Measurements from ENCODE around the gene DYNC1LI2.

DYNC1LI2 gene

DNA sequence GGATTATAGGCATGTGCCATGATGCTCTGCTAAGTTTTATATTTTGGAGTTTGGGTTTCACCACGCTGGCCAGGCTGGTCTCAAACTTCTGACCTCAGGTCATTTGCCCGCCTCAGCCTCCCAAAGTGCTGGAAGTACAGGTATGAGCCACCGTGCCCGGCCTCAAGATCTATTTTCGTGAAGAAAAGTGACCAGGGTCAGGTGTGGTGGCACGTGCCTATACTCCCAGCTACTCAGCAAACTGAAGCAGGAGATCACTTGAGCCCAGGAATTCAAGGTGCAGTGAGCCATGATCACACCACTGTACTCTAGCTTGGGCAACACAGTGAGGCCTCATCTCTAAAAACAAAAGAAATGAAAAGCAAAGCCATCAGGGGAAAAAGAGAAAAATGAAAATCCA, 73.6 kb downstream of the DYNC1LI2 start:
- TF ChIP-seq EZH2phosphoT487 (IDR thresholded peaks at IDR 0.05; ENCODE audit: borderline replicate concordance), result no peak
- TF ChIP-seq, protein P1, sequence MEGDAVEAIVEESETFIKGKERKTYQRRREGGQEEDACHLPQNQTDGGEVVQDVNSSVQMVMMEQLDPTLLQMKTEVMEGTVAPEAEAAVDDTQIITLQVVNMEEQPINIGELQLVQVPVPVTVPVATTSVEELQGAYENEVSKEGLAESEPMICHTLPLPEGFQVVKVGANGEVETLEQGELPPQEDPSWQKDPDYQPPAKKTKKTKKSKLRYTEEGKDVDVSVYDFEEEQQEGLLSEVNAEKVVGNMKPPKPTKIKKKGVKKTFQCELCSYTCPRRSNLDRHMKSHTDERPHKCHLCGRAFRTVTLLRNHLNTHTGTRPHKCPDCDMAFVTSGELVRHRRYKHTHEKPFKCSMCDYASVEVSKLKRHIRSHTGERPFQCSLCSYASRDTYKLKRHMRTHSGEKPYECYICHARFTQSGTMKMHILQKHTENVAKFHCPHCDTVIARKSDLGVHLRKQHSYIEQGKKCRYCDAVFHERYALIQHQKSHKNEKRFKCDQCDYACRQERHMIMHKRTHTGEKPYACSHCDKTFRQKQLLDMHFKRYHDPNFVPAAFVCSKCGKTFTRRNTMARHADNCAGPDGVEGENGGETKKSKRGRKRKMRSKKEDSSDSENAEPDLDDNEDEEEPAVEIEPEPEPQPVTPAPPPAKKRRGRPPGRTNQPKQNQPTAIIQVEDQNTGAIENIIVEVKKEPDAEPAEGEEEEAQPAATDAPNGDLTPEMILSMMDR (conservative IDR thresholded peaks at IDR 0.05; ENCODE audit: low read length), result no peak
- H3K27me3 ChIP-seq (ENCODE audit: insufficient read depth, low read length, poor library complexity, severe bottlenecking), result no peaks in the 10 kb centered on the region

DNA sequence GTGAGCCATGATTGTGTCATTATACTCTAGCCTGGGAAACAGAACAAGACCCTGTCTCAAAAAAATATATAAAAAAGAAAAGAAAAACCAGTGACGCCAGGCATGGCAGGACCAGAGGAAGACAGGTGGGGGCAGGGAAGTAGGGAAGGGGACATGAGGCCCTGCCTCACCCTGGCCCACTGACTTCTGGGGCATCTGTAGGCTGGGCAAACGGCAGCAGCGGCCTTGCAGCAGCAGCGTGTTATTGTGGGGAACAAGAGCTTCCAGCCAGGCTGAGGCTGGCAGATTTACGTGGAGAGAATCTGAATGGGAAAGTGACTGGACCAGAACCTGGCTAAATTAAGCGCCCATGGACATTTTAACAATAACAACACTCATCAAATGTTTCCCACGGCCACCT, 74.2 kb downstream of the DYNC1LI2 start:
- H3K4me1 ChIP-seq (ENCODE audit: insufficient read depth, low read length, poor library complexity, severe bottlenecking), result no peaks in the 10 kb centered on the region
- H3K9me2 ChIP-seq (replicated peaks; ENCODE audit: low read depth, low read length), result no peaks in the 10 kb centered on the region
- no peak overlapping the region for H3K4me2 ChIP-seq (ENCODE audit: low read depth, low read length, poor library complexity, severe bottlenecking)

More for the DNA sequence above, 73.6 kb downstream of the DYNC1LI2 start:
- Histone ChIP-seq H3F3A (ENCODE audit: low read depth) (no peaks in the 10 kb centered on the region), H2AFZ (ENCODE audit: low read length) (no peak overlapping the region), H3K9me3 (ENCODE audit: insufficient read depth, low read depth, low read length) (no peaks in the 10 kb centered on the region), H3K9me2 (replicated peaks; ENCODE audit: low read depth, low read length) (no peaks in the 10 kb centered on the region), H4K20me1 (ENCODE audit: insufficient read depth, low read length, poor library complexity, severe bottlenecking) (no peaks in the 10 kb centered on the region), H3K9ac (ENCODE audit: low read depth, low read length, poor library complexity, severe bottlenecking) (no peak overlapping the region), H3K79me2 (ENCODE audit: insufficient read depth, low read length) (no peaks in the 10 kb centered on the region), H3K36me3 (ENCODE audit: insufficient read depth, low read length) (no peaks in the 10 kb centered on the region), H3K4me2 (ENCODE audit: low read depth, low read length, poor library complexity, severe bottlenecking) (no peak overlapping the region), H3K4me3 (ENCODE audit: low read length, poor library complexity, severe bottlenecking) (no peak overlapping the region), H3K4me1 (ENCODE audit: insufficient read depth, low read length, poor library complexity, severe bottlenecking) (no peaks in the 10 kb centered on the region)

DNA sequence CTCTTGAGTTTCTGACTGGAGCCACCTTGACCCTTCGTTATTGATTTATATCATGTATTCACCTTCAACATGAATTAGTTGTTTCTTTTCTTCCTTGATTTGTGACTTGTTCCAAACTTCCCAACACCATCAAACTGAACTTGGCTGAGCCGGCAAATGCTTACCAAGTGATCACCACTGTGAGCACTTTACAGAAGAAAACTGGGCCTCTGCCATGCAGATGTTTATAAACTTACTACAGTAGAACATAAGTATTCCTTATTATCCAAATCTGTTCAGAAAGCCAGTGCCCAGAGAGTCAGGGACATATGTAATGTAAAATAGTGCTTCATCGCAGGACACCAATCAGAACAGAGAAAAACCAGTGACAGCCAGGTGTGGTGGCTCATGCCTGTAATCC, 74.8 kb downstream of the DYNC1LI2 start:
- no peaks in the 10 kb centered on the region for H3K4me1 ChIP-seq (ENCODE audit: insufficient read depth, low read length, poor library complexity, severe bottlenecking)
- no peaks in the 10 kb centered on the region for H3K27me3 ChIP-seq (ENCODE audit: insufficient read depth, low read length, poor library complexity, severe bottlenecking)
- H3K9ac ChIP-seq (ENCODE audit: low read depth, low read length, poor library complexity, severe bottlenecking), result no peak overlapping the region
- H3K4me3 ChIP-seq (ENCODE audit: low read length, poor library complexity, severe bottlenecking), result no peak overlapping the region
- H3K36me3 ChIP-seq (ENCODE audit: insufficient read depth, low read length), result no peaks in the 10 kb centered on the region
- H3K9me2 ChIP-seq (replicated peaks; ENCODE audit: low read depth, low read length), result no peaks in the 10 kb centered on the region
- H3K79me2 ChIP-seq (ENCODE audit: insufficient read depth, low read length), result no peaks in the 10 kb centered on the region
- TF ChIP-seq EZH2phosphoT487 (IDR thresholded peaks at IDR 0.05; ENCODE audit: borderline replicate concordance), result no peak
- TF ChIP-seq, protein P1 (conservative IDR thresholded peaks at IDR 0.05; ENCODE audit: low read length), result no peak
- no peaks in the 10 kb centered on the region for H4K20me1 ChIP-seq (ENCODE audit: insufficient read depth, low read length, poor library complexity, severe bottlenecking)
- H3K9me3 ChIP-seq (ENCODE audit: insufficient read depth, low read depth, low read length), result no peaks in the 10 kb centered on the region
- no peak overlapping the region for H3K4me2 ChIP-seq (ENCODE audit: low read depth, low read length, poor library complexity, severe bottlenecking)
- no peak overlapping the region for H2AFZ ChIP-seq (ENCODE audit: low read length)
- H3F3A ChIP-seq (ENCODE audit: low read depth), result no peaks in the 10 kb centered on the region

More for the DNA sequence above, 74.2 kb downstream of the DYNC1LI2 start:
- H2AFZ ChIP-seq (ENCODE audit: low read length), result no peak overlapping the region
- no peaks in the 10 kb centered on the region for H4K20me1 ChIP-seq (ENCODE audit: insufficient read depth, low read length, poor library complexity, severe bottlenecking)
- no peak overlapping the region for H3K9ac ChIP-seq (ENCODE audit: low read depth, low read length, poor library complexity, severe bottlenecking)
- H3K36me3 ChIP-seq (ENCODE audit: insufficient read depth, low read length), result no peaks in the 10 kb centered on the region
- H3K4me3 ChIP-seq (ENCODE audit: low read length, poor library complexity, severe bottlenecking), result no peak overlapping the region
- no peaks in the 10 kb centered on the region for H3K79me2 ChIP-seq (ENCODE audit: insufficient read depth, low read length)
- no peaks in the 10 kb centered on the region for H3K27me3 ChIP-seq (ENCODE audit: insufficient read depth, low read length, poor library complexity, severe bottlenecking)
- no peaks in the 10 kb centered on the region for H3K9me3 ChIP-seq (ENCODE audit: insufficient read depth, low read depth, low read length)
- TF ChIP-seq EZH2phosphoT487 (IDR thresholded peaks at IDR 0.05; ENCODE audit: borderline replicate concordance), result no peak
- TF ChIP-seq, protein P1 (conservative IDR thresholded peaks at IDR 0.05; ENCODE audit: low read length), result no peak
- no peaks in the 10 kb centered on the region for H3F3A ChIP-seq (ENCODE audit: low read depth)

Data from Loucy (cell line).